Endothelial cell of umbilical vein (primary cell): ENCODE results near the gene OSTC.

ENCODE experiments used
- EZH2 ChIP-seq: IDR thresholded peaks from 2 replicates; pipeline ENCODE4 v1.6.1; 2012; ENCODE audit warnings: borderline replicate concordance, low read depth, mild to moderate bottlenecking, moderate library complexity, low read length, inconsistent platforms; ENCODE audit not compliant: severe bottlenecking
- FOS ChIP-seq: IDR thresholded peaks from 2 replicates; pipeline ENCODE4 v1.6.1; 2011; ENCODE audit warnings: mild to moderate bottlenecking, low read length, moderate library complexity, borderline replicate concordance; ENCODE audit not compliant: insufficient read depth
- GATA2 ChIP-seq: IDR thresholded peaks from 2 replicates; pipeline ENCODE4 v1.7.0; 2011; ENCODE audit warnings: low read depth, mild to moderate bottlenecking, moderate library complexity, mixed read lengths, low read length; ENCODE audit not compliant: insufficient read length, insufficient read depth
- JUN ChIP-seq: IDR thresholded peaks from 2 replicates; pipeline ENCODE4 v1.6.1; 2011; ENCODE audit warnings: borderline replicate concordance, low read depth; ENCODE audit not compliant: insufficient read length, insufficient read depth
- MYC ChIP-seq: IDR thresholded peaks from one replicate; pipeline ENCODE4 v1.6.1; 2011; ENCODE audit warnings: mild to moderate bottlenecking, low read depth, low read length
- POLR2A ChIP-seq: IDR thresholded peaks from 2 replicates; pipeline ENCODE4 v1.6.1; 2012; ENCODE audit warnings: low read depth, mild to moderate bottlenecking, control low read depth, low read length
- POLR2AphosphoS5 ChIP-seq: IDR thresholded peaks from 2 replicates; pipeline ENCODE4 v1.6.1; 2012; ENCODE audit warnings: low read depth, mild to moderate bottlenecking, control low read depth, low read length, moderate library complexity; ENCODE audit not compliant: insufficient read depth
- TF ChIP-seq, protein P1 (sequence below), 2 donors: IDR thresholded peaks; 1 replicate in 1 of 2; 2 replicates in 1 of 2; pipeline ENCODE4 v1.5.1; 2011; ENCODE audit warnings: low read length in 2 of 2, mild to moderate bottlenecking in 2 of 2, moderate library complexity in 2 of 2, control low read depth in 1 of 2, inconsistent platforms in 1 of 2, low read depth in 1 of 2; ENCODE audit not compliant: insufficient read depth in 1 of 2; ENCODE audit errors: extremely low read depth in 1 of 2
- TF ChIP-seq, protein P2 (sequence below): IDR thresholded peaks from 2 replicates; pipeline ENCODE4 v1.6.1; 2011; ENCODE audit not compliant: insufficient read depth, insufficient read length

- TF ChIP-seq EZH2: no peak
- TF ChIP-seq, protein P1, sequence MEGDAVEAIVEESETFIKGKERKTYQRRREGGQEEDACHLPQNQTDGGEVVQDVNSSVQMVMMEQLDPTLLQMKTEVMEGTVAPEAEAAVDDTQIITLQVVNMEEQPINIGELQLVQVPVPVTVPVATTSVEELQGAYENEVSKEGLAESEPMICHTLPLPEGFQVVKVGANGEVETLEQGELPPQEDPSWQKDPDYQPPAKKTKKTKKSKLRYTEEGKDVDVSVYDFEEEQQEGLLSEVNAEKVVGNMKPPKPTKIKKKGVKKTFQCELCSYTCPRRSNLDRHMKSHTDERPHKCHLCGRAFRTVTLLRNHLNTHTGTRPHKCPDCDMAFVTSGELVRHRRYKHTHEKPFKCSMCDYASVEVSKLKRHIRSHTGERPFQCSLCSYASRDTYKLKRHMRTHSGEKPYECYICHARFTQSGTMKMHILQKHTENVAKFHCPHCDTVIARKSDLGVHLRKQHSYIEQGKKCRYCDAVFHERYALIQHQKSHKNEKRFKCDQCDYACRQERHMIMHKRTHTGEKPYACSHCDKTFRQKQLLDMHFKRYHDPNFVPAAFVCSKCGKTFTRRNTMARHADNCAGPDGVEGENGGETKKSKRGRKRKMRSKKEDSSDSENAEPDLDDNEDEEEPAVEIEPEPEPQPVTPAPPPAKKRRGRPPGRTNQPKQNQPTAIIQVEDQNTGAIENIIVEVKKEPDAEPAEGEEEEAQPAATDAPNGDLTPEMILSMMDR (IDR thresholded peaks at IDR 0.05; ENCODE audit: extremely low read depth in 1 of 2, insufficient read depth in 1 of 2, low read depth in 1 of 2, low read length in 2 of 2): no peak
- TF ChIP-seq POLR2A: no peak
- TF ChIP-seq POLR2AphosphoS5: no peak
- no peak for TF ChIP-seq JUN
- TF ChIP-seq, protein P2, sequence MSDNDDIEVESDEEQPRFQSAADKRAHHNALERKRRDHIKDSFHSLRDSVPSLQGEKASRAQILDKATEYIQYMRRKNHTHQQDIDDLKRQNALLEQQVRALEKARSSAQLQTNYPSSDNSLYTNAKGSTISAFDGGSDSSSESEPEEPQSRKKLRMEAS: no peak
- no peak for TF ChIP-seq FOS
- TF ChIP-seq MYC: no peak
- TF ChIP-seq GATA2: no peak
Observed at GRCh38 chr4:108717386-108717785, 67.0 kb downstream of the OSTC start.
